Fibroblast of lung (primary cell): Measurements from ENCODE around the gene GRIK5. TPM values are rescaled to one million over a fixed set of nuclear protein-coding genes. Genes with fewer than 3 reads are reported as not detected.
A peak's percentile ranks its signal among the peaks of the same experiment; 100 is the strongest.

Source experiments
- DNase-seq, 2 donors: peaks; one replicate each; pipeline versions ENCODE4 v3.0.0 to v3.0.0-alpha.2; 2010; ENCODE audit warnings: low read depth in 2 of 2
- H2AFZ ChIP-seq: 2 replicates; pipeline ENCODE4 v1.5.1; 2012; ENCODE audit warnings: low read length, control low read depth, inconsistent platforms
- H3K27ac ChIP-seq: 2 replicates; pipeline ENCODE4 v1.5.1; 2011; ENCODE audit warnings: low read length, control low read depth; ENCODE audit not compliant: insufficient read depth
- H3K27me3 ChIP-seq: 2 replicates; pipeline ENCODE4 v1.5.1; 2011; ENCODE audit warnings: mild to moderate bottlenecking, low read length; ENCODE audit not compliant: control insufficient read depth, insufficient read depth
- H3K36me3 ChIP-seq: 2 replicates; pipeline ENCODE4 v1.5.1; 2011; ENCODE audit warnings: low read length; ENCODE audit not compliant: control insufficient read depth, insufficient read depth
- H3K4me1 ChIP-seq: 2 replicates; pipeline ENCODE4 v1.5.1; 2011; ENCODE audit warnings: low read length; ENCODE audit not compliant: control insufficient read depth, insufficient read depth; ENCODE audit errors: extremely low read depth
- H3K4me2 ChIP-seq: 2 replicates; pipeline ENCODE4 v1.5.1; 2011; ENCODE audit warnings: low read length, control low read depth; ENCODE audit not compliant: insufficient read depth; ENCODE audit errors: extremely low read depth
- H3K4me3 ChIP-seq, 4 experiments: fragments of 200-600 bp in 1 of 4; sonication (generic) in 1 of 4; replicated peaks in 1 of 4; 2 replicates each; pipeline ENCODE4 v1.5.1; 2011 to 2016; ENCODE audit warnings: low read length in 4 of 4, low read depth in 3 of 4, mild to moderate bottlenecking in 3 of 4, control low read depth in 2 of 4, inconsistent platforms in 1 of 4, mixed read lengths in 1 of 4; ENCODE audit not compliant: insufficient read depth in 1 of 4; ENCODE audit errors: control extremely low read depth in 1 of 4
- H3K79me2 ChIP-seq: 2 replicates; pipeline ENCODE4 v1.5.1; 2012; ENCODE audit warnings: mild to moderate bottlenecking, low read length, inconsistent platforms; ENCODE audit not compliant: control insufficient read depth, insufficient read depth
- H3K9ac ChIP-seq: 2 replicates; pipeline ENCODE4 v1.5.1; 2011; ENCODE audit warnings: mild to moderate bottlenecking, low read length, control low read depth; ENCODE audit not compliant: insufficient read depth
- H3K9me3 ChIP-seq: 2 replicates; pipeline ENCODE4 v1.5.1; 2012; ENCODE audit warnings: low read depth, low read length; ENCODE audit not compliant: control insufficient read depth, insufficient read depth
- H4K20me1 ChIP-seq: 2 replicates; pipeline ENCODE4 v1.5.1; 2011; ENCODE audit warnings: low read length; ENCODE audit not compliant: control insufficient read depth, insufficient read depth; ENCODE audit errors: extremely low read depth
- CTCF ChIP-seq, 2 donors: IDR thresholded peaks in 1 of 2; conservative IDR thresholded peaks in 1 of 2; 1 replicate in 1 of 2; 2 replicates in 1 of 2; pipeline ENCODE4 v1.5.1; 2011 to 2012; ENCODE audit warnings: low read length in 2 of 2, control low read depth in 1 of 2, inconsistent platforms in 1 of 2, low read depth in 1 of 2, mild to moderate bottlenecking in 1 of 2
- EZH2 ChIP-seq: IDR thresholded peaks from 2 replicates; pipeline ENCODE4 v1.5.1; 2012; ENCODE audit warnings: low read length, control low read depth, mild to moderate bottlenecking; ENCODE audit errors: missing control alignments
- polyA plus RNA-seq, 2 donors: library from polyadenylated mRNA; depleted of rRNA in 1 of 2; stranded (reverse) in 1 of 2; unstranded in 1 of 2; fragments of >200 nt; gene quantifications; 2 replicates each; pipeline ENCODE4 v1.2.1, GENCODE V29; 2011 to 2012; ENCODE audit warnings: missing spikeins in 1 of 2
- total RNA-seq: library from RNA; depleted of rRNA; stranded (reverse); fragments of >200 nt; gene quantifications from 2 replicates; pipeline ENCODE4 v1.2.1, GENCODE V29; 2014

The GRIK5 gene
- total and polyA plus RNA-seq, 2 donors (not counting 1 experiment from before 2014, with no cell fraction given) = 0.03 to 3.5 TPM

GRCh38 chr19:42010245-42011126 lies 59.5 kb downstream of the GRIK5 start:
- peak in 1 of 2 donors; percentile 81 for DNase-seq
- TF ChIP-seq CTCF (conservative IDR thresholded peaks at IDR 0.05 in 1 of 2, IDR thresholded peaks at IDR 0.05 in 1 of 2; ENCODE audit: low read depth in 1 of 2, low read length in 2 of 2) (no peak), EZH2 (no peak)

GRCh38 chr19:42006569-42006968 lies 63.4 kb downstream of the GRIK5 start:
- no peaks in the 10 kb centered on the region for H3K79me2 ChIP-seq
- H3K9me3 ChIP-seq = no peaks in the 10 kb centered on the region
- no peaks in the 10 kb centered on the region for H3K4me1 ChIP-seq
- TF ChIP-seq CTCF (conservative IDR thresholded peaks at IDR 0.05 in 1 of 2, IDR thresholded peaks at IDR 0.05 in 1 of 2; ENCODE audit: low read depth in 1 of 2, low read length in 2 of 2) (no peak), EZH2 (no peak)
- no peak for DNase-seq
- no peak overlapping the region for H3K4me3 ChIP-seq
- no peak overlapping the region for H2AFZ ChIP-seq
- no peak overlapping the region for H3K9ac ChIP-seq
- H3K27me3 ChIP-seq = peaks cover 4% of the 10 kb centered on the region
- no peaks in the 10 kb centered on the region for H4K20me1 ChIP-seq
- no peak overlapping the region for H3K27ac ChIP-seq
- H3K36me3 ChIP-seq = no peaks in the 10 kb centered on the region
- no peak overlapping the region for H3K4me2 ChIP-seq

More at GRCh38 chr19:42010245-42011126, 59.5 kb downstream of the GRIK5 start:
- Histone ChIP-seq H3K36me3 (no peaks in the 10 kb centered on the region), H3K79me2 (no peaks in the 10 kb centered on the region), H3K27me3 (no peaks in the 10 kb centered on the region), H4K20me1 (no peaks in the 10 kb centered on the region), H2AFZ (no peak overlapping the region), H3K27ac (no peak overlapping the region), H3K4me1 (no peaks in the 10 kb centered on the region), H3K4me3 (no peak overlapping the region), H3K9ac (no peak overlapping the region), H3K4me2 (no peak overlapping the region), H3K9me3 (no peaks in the 10 kb centered on the region)

GRCh38 chr19:42005504-42005903 lies 64.5 kb downstream of the GRIK5 start:
- H3K36me3 ChIP-seq = no peaks in the 10 kb centered on the region
- H3K27ac ChIP-seq = no peak overlapping the region
- no peak overlapping the region for H2AFZ ChIP-seq
- no peaks in the 10 kb centered on the region for H3K4me1 ChIP-seq
- H3K4me3 ChIP-seq = no peak overlapping the region
- no peak for TF ChIP-seq EZH2
- TF ChIP-seq CTCF (conservative IDR thresholded peaks at IDR 0.05 in 1 of 2, IDR thresholded peaks at IDR 0.05 in 1 of 2; ENCODE audit: low read depth in 1 of 2, low read length in 2 of 2) = no peak
- H3K9me3 ChIP-seq = no peaks in the 10 kb centered on the region
- no peak for DNase-seq
- no peaks in the 10 kb centered on the region for H3K79me2 ChIP-seq
- peaks cover 9% of the 10 kb centered on the region for H3K27me3 ChIP-seq
- no peaks in the 10 kb centered on the region for H4K20me1 ChIP-seq
- H3K9ac ChIP-seq = no peak overlapping the region
- H3K4me2 ChIP-seq = no peak overlapping the region
